ENCODE results near the gene INO80. TPM values are rescaled to one million over a fixed set of nuclear protein-coding genes. Genes with fewer than 3 reads are reported as not detected.

The INO80 gene
- total RNA-seq, 1 donor from 2014 or later: 20.4 TPM

GRCh38 chr15:40952301-40952900 lies 163.7 kb downstream of the INO80 start:
- TF ChIP-seq CTCF (IDR thresholded peaks at IDR 0.05; ENCODE audit: partially characterized antibody, unreplicated experiment): no peak
- Mint-ChIP-seq H3K27me3 (ENCODE audit: unreplicated experiment) (peaks cover 14% of the 10 kb centered on the region), H3K9me3 (ENCODE audit: unreplicated experiment) (peaks cover 17% of the 10 kb centered on the region), H3K36me3 (ENCODE audit: unreplicated experiment) (no peaks in the 10 kb centered on the region), H3K4me1 (ENCODE audit: low read depth, unreplicated experiment) (peaks cover 4% of the 10 kb centered on the region), H3K4me3 (ENCODE audit: unreplicated experiment) (peak overlapping the region; percentile 86), H3K27ac (ENCODE audit: unreplicated experiment) (peak overlapping the region; percentile 73)
- DNase-seq: no peak

GRCh38 chr15:40951764-40952163 lies 164.3 kb downstream of the INO80 start:
- no peak for TF ChIP-seq CTCF (IDR thresholded peaks at IDR 0.05; ENCODE audit: partially characterized antibody, unreplicated experiment)
- no peaks in the 10 kb centered on the region for H3K36me3 Mint-ChIP-seq (ENCODE audit: unreplicated experiment)
- H3K27ac Mint-ChIP-seq (ENCODE audit: unreplicated experiment): peak overlapping the region; percentile 52
- DNase-seq: no peak
- H3K27me3 Mint-ChIP-seq (ENCODE audit: unreplicated experiment): peaks cover 14% of the 10 kb centered on the region
- peaks cover 17% of the 10 kb centered on the region for H3K9me3 Mint-ChIP-seq (ENCODE audit: unreplicated experiment)
- peaks cover 4% of the 10 kb centered on the region for H3K4me1 Mint-ChIP-seq (ENCODE audit: low read depth, unreplicated experiment)
- H3K4me3 Mint-ChIP-seq (ENCODE audit: unreplicated experiment): peak overlapping the region; percentile 69

GRCh38 chr15:40949756-40950207 lies 166.3 kb downstream of the INO80 start:
- Mint-ChIP-seq H3K27ac (ENCODE audit: unreplicated experiment) (no peak overlapping the region), H3K4me3 (ENCODE audit: unreplicated experiment) (no peak overlapping the region), H3K4me1 (ENCODE audit: low read depth, unreplicated experiment) (peaks cover 4% of the 10 kb centered on the region), H3K36me3 (ENCODE audit: unreplicated experiment) (peaks cover under 1% of the 10 kb centered on the region), H3K27me3 (ENCODE audit: unreplicated experiment) (peaks cover 14% of the 10 kb centered on the region), H3K9me3 (ENCODE audit: unreplicated experiment) (peaks cover 15% of the 10 kb centered on the region)
- TF ChIP-seq CTCF (IDR thresholded peaks at IDR 0.05; ENCODE audit: partially characterized antibody, unreplicated experiment): no peak
- no peak for DNase-seq

- Mint-ChIP-seq H3K9me3 (ENCODE audit: unreplicated experiment) (peaks cover 8% of the 10 kb centered on the region), H3K27me3 (ENCODE audit: unreplicated experiment) (peaks cover 9% of the 10 kb centered on the region), H3K36me3 (ENCODE audit: unreplicated experiment) (peaks cover 6% of the 10 kb centered on the region), H3K27ac (ENCODE audit: unreplicated experiment) (no peak overlapping the region), H3K4me3 (ENCODE audit: unreplicated experiment) (no peak overlapping the region), H3K4me1 (ENCODE audit: low read depth, unreplicated experiment) (peaks cover 4% of the 10 kb centered on the region)
- no peak for DNase-seq
- TF ChIP-seq CTCF (IDR thresholded peaks at IDR 0.05; ENCODE audit: partially characterized antibody, unreplicated experiment): no peak
These were observed 167.2 kb downstream of the INO80 start for GRCh38 chr15:40948706-40949473.
